Mesothelial cell of epicardium (in vitro differentiated cells): Measurements from ENCODE around the gene ZNF85. TPM values are rescaled to one million over a fixed set of nuclear protein-coding genes. Genes with fewer than 3 reads are reported as not detected.
A peak's percentile ranks its signal among the peaks of the same experiment; 100 is the strongest.

ENCODE experiments used
- DNase-seq, 2 experiments: peaks; one replicate each; pipeline ENCODE4 v3.0.0; 2021; ENCODE audit warnings: low spot score in 2 of 2; ENCODE audit not compliant: unreplicated experiment in 2 of 2
- H3K27ac Mint-ChIP-seq: 2 replicates; pipeline ENCODE4 v1.8.0; 2021; ENCODE audit warnings: mixed read lengths
- H3K27me3 Mint-ChIP-seq: 2 replicates; pipeline ENCODE4 v1.8.0; 2021; ENCODE audit warnings: low read depth, mixed read lengths
- H3K36me3 Mint-ChIP-seq: 2 replicates; pipeline ENCODE4 v1.8.0; 2021; ENCODE audit warnings: mixed read lengths
- H3K4me1 Mint-ChIP-seq: 2 replicates; pipeline ENCODE4 v1.8.0; 2021; ENCODE audit warnings: mixed read lengths
- H3K4me3 Mint-ChIP-seq: 2 replicates; pipeline ENCODE4 v1.8.0; 2021; ENCODE audit warnings: mild to moderate bottlenecking, moderate library complexity, mixed read lengths
- H3K9me3 Mint-ChIP-seq: 2 replicates; pipeline ENCODE4 v1.8.0; 2021; ENCODE audit warnings: mixed read lengths
- CTCF ChIP-seq: fragments of 200-600 bp; sonication (generic); IDR thresholded peaks from one replicate; pipeline ENCODE4 v1.5.0; 2021; ENCODE audit warnings: antibody characterized with exemption; ENCODE audit not compliant: unreplicated experiment
- total RNA-seq: library from RNA; stranded (reverse); gene quantifications from 3 replicates; pipeline ENCODE4 v1.2.1, GENCODE V29; 2021

The ZNF85 gene
- total RNA-seq, result 18.2 to 18.6 TPM (median 18.5 TPM) in 3 replicates

GRCh38 chr19:20923077-20923871, at the start of gene ZNF85:
Gene ZNF85 (plus strand): TSS chr19:20923251. CDS start chr19:20923401, 150 bp downstream.
- Mint-ChIP-seq H3K4me1 (peaks cover 24% of the 10 kb centered on the region), H3K9me3 (peaks cover 10% of the 10 kb centered on the region), H3K27me3 (no peaks in the 10 kb centered on the region), H3K27ac (peak within 1 kb of the TSS; percentile 100), H3K36me3 (peaks cover 7% of the 10 kb centered on the region), H3K4me3 (peak within 1 kb of the TSS; percentile 95)
- no peak for TF ChIP-seq CTCF
- peak; percentile 71 to 86 for DNase-seq

- Mint-ChIP-seq H3K4me1 (no peaks in the 10 kb centered on the region), H3K4me3 (no peak overlapping the region), H3K27ac (no peak overlapping the region), H3K9me3 (peaks cover 97% of the 10 kb centered on the region), H3K27me3 (no peaks in the 10 kb centered on the region), H3K36me3 (peaks cover 7% of the 10 kb centered on the region)
- DNase-seq, result no peak
- TF ChIP-seq CTCF, result no peak
These were observed 43.5 kb upstream of the ZNF85 start for GRCh38 chr19:20879501-20879900.

- Mint-ChIP-seq H3K4me1 (no peaks in the 10 kb centered on the region), H3K36me3 (peaks cover 3% of the 10 kb centered on the region), H3K4me3 (no peak overlapping the region), H3K27me3 (no peaks in the 10 kb centered on the region), H3K9me3 (peaks cover 90% of the 10 kb centered on the region), H3K27ac (no peak overlapping the region)
- no peak for TF ChIP-seq CTCF
- no peak for DNase-seq
These were observed 10.1 kb upstream of the ZNF85 start for GRCh38 chr19:20912973-20913372.

GRCh38 chr19:20925481-20925880, 2.4 kb downstream of the ZNF85 start:
- Mint-ChIP-seq H3K4me3 (no peak overlapping the region), H3K27ac (peak overlapping the region; percentile 25), H3K36me3 (peaks cover 11% of the 10 kb centered on the region), H3K27me3 (no peaks in the 10 kb centered on the region), H3K9me3 (peaks cover 4% of the 10 kb centered on the region), H3K4me1 (peaks cover 24% of the 10 kb centered on the region)
- no peak for DNase-seq
- no peak for TF ChIP-seq CTCF

GRCh38 chr19:20926796-20927195, 3.7 kb downstream of the ZNF85 start:
- H3K27me3 Mint-ChIP-seq, result no peaks in the 10 kb centered on the region
- no peak overlapping the region for H3K4me3 Mint-ChIP-seq
- TF ChIP-seq CTCF, result no peak
- H3K36me3 Mint-ChIP-seq, result peaks cover 11% of the 10 kb centered on the region
- H3K9me3 Mint-ChIP-seq, result peaks cover 4% of the 10 kb centered on the region
- H3K27ac Mint-ChIP-seq, result peak overlapping the region; percentile 23
- no peak for DNase-seq
- H3K4me1 Mint-ChIP-seq, result peaks cover 24% of the 10 kb centered on the region
